Stomach (tissue), 9 donors: ENCODE measurements around the gene PNPLA3. TPM values are rescaled to one million over a fixed set of nuclear protein-coding genes. Genes with fewer than 3 reads are reported as not detected.

Experiments
- DNase-seq, 2 donors: peaks; one replicate each; pipeline versions ENCODE4 v3.0.0 to v3.0.0-alpha.2; 2013 to 2019
- H3K27ac ChIP-seq, 5 donors: fragments of 200-600 bp in 4 of 5; sonication (generic) in 4 of 5; one replicate each; pipeline ENCODE4 v1.5.1; 2013 to 2019; ENCODE audit warnings: mild to moderate bottlenecking in 1 of 5, moderate library complexity in 1 of 5
- H3K27me3 ChIP-seq, 3 donors: fragments of 200-600 bp; sonication (generic); one replicate each; pipeline ENCODE4 v1.5.1; 2017 to 2019; ENCODE audit warnings: mixed run types in 1 of 3
- H3K36me3 ChIP-seq, 4 donors: fragments of 200-600 bp; sonication (generic); 1 replicate in 3 of 4; 2 replicates in 1 of 4; pipeline ENCODE4 v1.5.1; 2016 to 2019
- H3K4me1 ChIP-seq, 4 donors: fragments of 200-600 bp; sonication (generic); one replicate each; pipeline ENCODE4 v1.5.1; 2016 to 2019
- H3K4me3 ChIP-seq, 4 donors: fragments of 200-600 bp; sonication (generic) in 3 of 4; one replicate each; pipeline ENCODE4 v1.5.1; 2016 to 2019; ENCODE audit warnings: mild to moderate bottlenecking in 1 of 4
- H3K9me3 ChIP-seq, 4 donors: fragments of 200-600 bp; sonication (generic); one replicate each; pipeline ENCODE4 v1.5.1; 2016 to 2019
- CTCF ChIP-seq, 7 experiments: fragments of 450-650 bp in 4 of 7; fragments of 200-600 bp in 3 of 7; sonication (generic) in 3 of 7; IDR thresholded peaks; one replicate each; pipeline ENCODE4 v1.5.1; 2016 to 2019; ENCODE audit warnings: antibody characterized with exemption in 7 of 7, control low read depth in 2 of 7, mild to moderate bottlenecking in 1 of 7
- EP300 ChIP-seq: sonication (generic); formaldehyde crosslinking; IDR thresholded peaks from one replicate; pipeline ENCODE4 v1.6.1; 2017; ENCODE audit warnings: antibody characterized with exemption
- POLR2A ChIP-seq, 4 donors: fragments of 450-650 bp; IDR thresholded peaks; one replicate each; pipeline ENCODE4 v1.6.1; 2016; ENCODE audit warnings: antibody characterized with exemption in 4 of 4, control low read depth in 2 of 4, mild to moderate bottlenecking in 1 of 4, moderate library complexity in 1 of 4
- POLR2AphosphoS5 ChIP-seq, 3 donors: sonication (generic); formaldehyde crosslinking; IDR thresholded peaks; one replicate each; pipeline ENCODE4 v1.6.1; 2016; ENCODE audit warnings: antibody characterized with exemption in 3 of 3
- WGBS, 5 donors: extraction: QIAGEN DNeasy Blood & Tissue Kit in 3 of 5; methylation state at CpG; one replicate each; pipeline versions ENCODE4 v1.1.5 to v1.1.7; 2013 to 2018; 5-methylcytosine and 5-hydroxymethylcytosine counted together
- intact Hi-C: fragments of 100-400 bp; cut with DNase I; formaldehyde crosslinking; loops from one replicate; pipeline ENCODE4 v1.15.1; 2023; ENCODE audit warnings: low total_unique reads
- polyA plus RNA-seq, 3 donors: library from polyadenylated mRNA; stranded (reverse); fragments of 200-250 nt; gene quantifications; one replicate each; pipeline ENCODE4 v1.2.3, GENCODE V29; 2013
- total RNA-seq, 5 donors: library from RNA; depleted of rRNA; stranded (reverse); fragments of >200 nt; gene quantifications; one replicate each; pipeline versions ENCODE4 v1.1.0 to v1.2.3, GENCODE V29; 2014 to 2016
- donor health status: healthy with polysubstance abuse.
- donor health status: Bipolar disorder and iron deficiency.
- donor health status: healthy.

PNPLA3 gene
- total and polyA plus RNA-seq, 8 donors, result 0.12 to 0.73 (median 0.47) TPM; not detected in 4

GRCh38 chr22:43988116-43988820, 64.7 kb downstream of the PNPLA3 start:
- WGBS, 5 donors, result 77 to 82% (median 78%) methylated on average over 8 of the region's 8 CpGs
- peaks cover 60 to 99% (median 97%) of the 10 kb centered on the region in 4 donors for H3K36me3 ChIP-seq
- DNase-seq, result no peak

GRCh38 chr22:43988960-43989359, 65.4 kb downstream of the PNPLA3 start:
- Histone ChIP-seq H3K27me3 (no peaks in the 10 kb centered on the region), H3K36me3 (peaks cover 55 to 98% (median 92%) of the 10 kb centered on the region in 4 donors), H3K27ac (no peak overlapping the region), H3K9me3 (no peaks in the 10 kb centered on the region), H3K4me3 (no peak overlapping the region), H3K4me1 (peaks cover 0 to 3% (median 0%) of the 10 kb centered on the region in 4 donors)
- TF ChIP-seq EP300 (no peak), POLR2A (IDR thresholded peaks at IDR 0.05) (no peak), CTCF (IDR thresholded peaks at IDR 0.05) (no peak), POLR2AphosphoS5 (IDR thresholded peaks at IDR 0.05) (no peak)
- no peak for DNase-seq
- 93 to 96% (median 95%) methylated on average over 10 of the region's 10 CpGs for WGBS, 5 donors
- intact Hi-C loops, result no loop called here

More at GRCh38 chr22:43988116-43988820, 64.7 kb downstream of the PNPLA3 start:
- Histone ChIP-seq H3K27me3 (no peaks in the 10 kb centered on the region), H3K4me1 (peaks cover 0 to 3% (median 0%) of the 10 kb centered on the region in 4 donors), H3K27ac (no peak overlapping the region), H3K9me3 (no peaks in the 10 kb centered on the region), H3K4me3 (no peak overlapping the region)
- TF ChIP-seq POLR2A (IDR thresholded peaks at IDR 0.05) (no peak), POLR2AphosphoS5 (IDR thresholded peaks at IDR 0.05) (no peak), EP300 (no peak), CTCF (IDR thresholded peaks at IDR 0.05) (no peak)
- intact Hi-C loops, result no loop called here

- intact Hi-C loops, result loop anchor here (5.0 to 10.0 kb wide), 2 partner anchors 95 to 637 kb away; no protein-coding TSS in a partner anchor
- 85 to 89% (median 89%) methylated on average over 13 of the region's 13 CpGs for WGBS, 5 donors
- no peaks in the 10 kb centered on the region for H3K9me3 ChIP-seq
- no peak overlapping the region for H3K27ac ChIP-seq
- TF ChIP-seq CTCF (IDR thresholded peaks at IDR 0.05) (no peak), POLR2A (IDR thresholded peaks at IDR 0.05) (no peak), EP300 (no peak), POLR2AphosphoS5 (IDR thresholded peaks at IDR 0.05) (no peak)
- H3K4me1 ChIP-seq, result peaks cover 0 to 3% (median 0%) of the 10 kb centered on the region in 4 donors
- DNase-seq, result no peak
- H3K4me3 ChIP-seq, result no peak overlapping the region
- H3K27me3 ChIP-seq, result no peaks in the 10 kb centered on the region
- peaks cover 54 to 98% (median 92%) of the 10 kb centered on the region in 4 donors for H3K36me3 ChIP-seq
These were observed 66.4 kb downstream of the PNPLA3 start for GRCh38 chr22:43990044-43990443.

- TF ChIP-seq CTCF (IDR thresholded peaks at IDR 0.05) (no peak), POLR2A (IDR thresholded peaks at IDR 0.05) (no peak), POLR2AphosphoS5 (IDR thresholded peaks at IDR 0.05) (no peak), EP300 (no peak)
- Histone ChIP-seq H3K27ac (no peak overlapping the region), H3K4me1 (peaks cover 0 to 3% (median 0%) of the 10 kb centered on the region in 4 donors), H3K27me3 (no peaks in the 10 kb centered on the region), H3K9me3 (no peaks in the 10 kb centered on the region), H3K4me3 (no peak overlapping the region), H3K36me3 (peaks cover 53 to 98% (median 92%) of the 10 kb centered on the region in 4 donors)
- no peak for DNase-seq
- intact Hi-C loops, result loop anchor here (5.0 to 10.0 kb wide), 2 partner anchors 93 to 636 kb away; no protein-coding TSS in a partner anchor
- 91 to 96% (median 93%) methylated on average over 11 of the region's 11 CpGs for WGBS, 5 donors
These were observed 67.9 kb downstream of the PNPLA3 start for GRCh38 chr22:43991316-43992020.
